Prostate gland (tissue), 2 donors: ENCODE data around the gene OGDH.

Source experiments
- CTCF ChIP-seq, 4 experiments: fragments of 200-600 bp in 2 of 4; fragments of 450-650 bp in 2 of 4; sonication (generic) in 2 of 4; IDR thresholded peaks; 1 replicate in 3 of 4; 2 replicates in 1 of 4; pipeline ENCODE4 v1.5.1; 2016 to 2019; ENCODE audit warnings: antibody characterized with exemption in 4 of 4, mild to moderate bottlenecking in 2 of 4, moderate library complexity in 2 of 4
- POLR2A ChIP-seq: fragments of 450-650 bp; IDR thresholded peaks from one replicate; pipeline ENCODE4 v1.6.1; 2016; ENCODE audit warnings: antibody characterized with exemption, mild to moderate bottlenecking
- POLR2AphosphoS5 ChIP-seq: sonication (generic); formaldehyde crosslinking; IDR thresholded peaks from one replicate; pipeline ENCODE4 v1.6.1; 2017; ENCODE audit warnings: antibody characterized with exemption

- TF ChIP-seq CTCF (IDR thresholded peaks at IDR 0.05) (no peak), POLR2A (no peak), POLR2AphosphoS5 (no peak)
Measured at GRCh38 chr7:44608916-44609648, 2.7 kb downstream of the OGDH start.
